Neuronal stem cell (in vitro differentiated cells): ENCODE data around the gene TMEM126B.

Experiments used
- DNase-seq: peaks from one replicate; pipeline ENCODE4 v3.0.0-alpha.2; 2013; ENCODE audit warnings: low spot score
- H2AFZ ChIP-seq: one replicate; pipeline ENCODE4 v1.6.1; 2013; ENCODE audit warnings: mild to moderate bottlenecking, low read length, inconsistent platforms
- H2AK5ac ChIP-seq: 2 replicates; pipeline ENCODE4 v1.6.1; 2013; ENCODE audit warnings: low read depth, mild to moderate bottlenecking, inconsistent platforms, low read length, moderate library complexity, mixed read lengths
- H2BK120ac ChIP-seq: 2 replicates; pipeline ENCODE4 v1.6.1; 2013; ENCODE audit warnings: low read depth, mild to moderate bottlenecking, inconsistent platforms, low read length, moderate library complexity, mixed read lengths
- H2BK12ac ChIP-seq: one replicate; pipeline ENCODE4 v1.6.1; 2013; ENCODE audit warnings: low read length, inconsistent platforms
- H2BK15ac ChIP-seq: 2 replicates; pipeline ENCODE4 v1.6.1; 2013; ENCODE audit warnings: mild to moderate bottlenecking, low read length, inconsistent platforms, mixed read lengths
- H2BK5ac ChIP-seq: one replicate; pipeline ENCODE4 v1.6.1; 2013; ENCODE audit warnings: inconsistent platforms, mild to moderate bottlenecking, low read length, moderate library complexity
- H3K14ac ChIP-seq: one replicate; pipeline ENCODE4 v1.6.1; 2013; ENCODE audit warnings: low read length, inconsistent platforms
- H3K18ac ChIP-seq: 2 replicates; pipeline ENCODE4 v1.6.1; 2013; ENCODE audit warnings: low read length, inconsistent platforms
- H3K23ac ChIP-seq: 2 replicates; pipeline ENCODE4 v1.6.1; 2013; ENCODE audit warnings: low read depth, mild to moderate bottlenecking, mixed read lengths, low read length, inconsistent platforms; ENCODE audit not compliant: poor library complexity
- H3K27ac ChIP-seq: replicated peaks from 3 replicates; pipeline ENCODE4 v1.5.1; 2013; ENCODE audit warnings: low read length, inconsistent platforms
- H3K27me3 ChIP-seq, 3 experiments: 2 replicates each; pipeline ENCODE4 v1.6.1; 2013; ENCODE audit warnings: low read length in 3 of 3, mild to moderate bottlenecking in 2 of 3, inconsistent platforms in 1 of 3, low read depth in 1 of 3, mixed read lengths in 1 of 3, moderate library complexity in 1 of 3; ENCODE audit not compliant: control insufficient read depth in 3 of 3, insufficient read depth in 3 of 3
- H3K36me3 ChIP-seq, 2 donors: replicated peaks in 1 of 2; 2 replicates each; pipeline ENCODE4 v1.6.1; 2013; ENCODE audit warnings: low read length in 2 of 2; ENCODE audit not compliant: control insufficient read depth in 2 of 2, insufficient read depth in 2 of 2
- H3K4ac ChIP-seq: 2 replicates; pipeline ENCODE4 v1.6.1; 2013; ENCODE audit warnings: inconsistent platforms, mild to moderate bottlenecking, low read length, moderate library complexity
- H3K4me1 ChIP-seq, 2 donors: 1 replicate in 1 of 2; 2 replicates in 1 of 2; pipeline ENCODE4 v1.6.1; 2013; ENCODE audit warnings: low read length in 2 of 2, low read depth in 1 of 2; ENCODE audit not compliant: control insufficient read depth in 2 of 2, insufficient read depth in 1 of 2
- H3K4me2 ChIP-seq: one replicate; pipeline ENCODE4 v1.6.1; 2013; ENCODE audit warnings: mild to moderate bottlenecking, low read length, inconsistent platforms; ENCODE audit not compliant: insufficient read depth, poor library complexity, severe bottlenecking
- H3K4me3 ChIP-seq, 2 donors: 2 replicates each; pipeline ENCODE4 v1.5.1; 2013; ENCODE audit warnings: low read length in 2 of 2, mild to moderate bottlenecking in 2 of 2, inconsistent platforms in 1 of 2, moderate library complexity in 1 of 2
- H3K79me1 ChIP-seq: one replicate; pipeline ENCODE4 v1.6.1; 2013; ENCODE audit warnings: low read depth, mild to moderate bottlenecking, inconsistent platforms, low read length, moderate library complexity
- H3K9ac ChIP-seq: one replicate; pipeline ENCODE4 v1.6.1; 2013; ENCODE audit warnings: mild to moderate bottlenecking, low read depth, low read length, inconsistent platforms; ENCODE audit not compliant: poor library complexity
- H3K9me3 ChIP-seq, 2 donors: replicated peaks in 1 of 2; 2 replicates each; pipeline versions ENCODE3 to v1.6.1; 2013; ENCODE audit warnings: low read length in 2 of 2, mild to moderate bottlenecking in 2 of 2, inconsistent platforms in 1 of 2, low read depth in 1 of 2, mixed read lengths in 1 of 2, moderate library complexity in 1 of 2; ENCODE audit not compliant: control insufficient read depth in 2 of 2, insufficient read depth in 1 of 2
- H4K8ac ChIP-seq: one replicate; pipeline ENCODE4 v1.6.1; 2013; ENCODE audit warnings: low read depth, mild to moderate bottlenecking, inconsistent platforms, low read length, moderate library complexity
- H4K91ac ChIP-seq: one replicate; pipeline ENCODE4 v1.6.1; 2013; ENCODE audit warnings: low read length, low read depth, mild to moderate bottlenecking, inconsistent platforms; ENCODE audit not compliant: poor library complexity
- WGBS, 2 donors: extraction: QIAGEN DNeasy Blood & Tissue Kit; methylation state at CpG; one replicate each; pipeline ENCODE4 v1.1.7; 2013; ENCODE audit warnings: missing lambda C conversion rate in 2 of 2, mixed read lengths in 1 of 2; ENCODE audit not compliant: insufficient read length in 2 of 2, insufficient replicate concordance in 1 of 2; ENCODE audit errors: extremely low coverage in 2 of 2; 5-methylcytosine and 5-hydroxymethylcytosine counted together

The TMEM126B gene

DNA sequence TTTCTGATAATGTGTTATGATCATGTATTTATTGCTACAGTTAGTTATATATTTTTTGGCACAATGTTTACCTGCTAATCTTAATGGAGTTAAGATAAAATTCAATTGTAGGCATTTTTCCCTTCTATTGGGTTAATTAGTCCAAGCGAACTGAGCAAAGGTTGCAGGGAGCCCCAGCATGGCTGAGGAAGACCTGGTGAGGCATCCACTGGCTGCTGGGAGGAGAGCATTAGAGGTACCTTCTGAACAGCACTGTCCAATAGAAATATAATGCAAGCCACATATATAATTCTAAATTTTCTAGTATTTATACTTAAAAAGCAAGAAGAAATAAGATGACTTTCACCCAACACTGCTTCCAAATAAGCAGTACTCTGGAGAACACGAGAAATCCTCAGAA lies 18.7 kb downstream of the TMEM126B start:
- Histone ChIP-seq H3K27ac (no peak overlapping the region), H2BK120ac (no peak overlapping the region), H3K27me3 (no peaks in the 10 kb centered on the region), H3K14ac (no peak overlapping the region), H2BK15ac (no peak overlapping the region), H3K4ac (no peak overlapping the region), H2AFZ (peak overlapping the region; percentile 84), H2AK5ac (no peak overlapping the region), H3K4me1 (peaks cover 0 to 2% of the 10 kb centered on the region in 2 donors), H3K79me1 (no peaks in the 10 kb centered on the region), H4K8ac (no peak overlapping the region), H3K4me2 (no peak overlapping the region), H3K36me3 (peaks cover 3 to 16% of the 10 kb centered on the region in 2 donors), H2BK12ac (no peak overlapping the region), H3K18ac (no peak overlapping the region), H2BK5ac (no peak overlapping the region), H3K9ac (no peak overlapping the region), H3K23ac (no peak overlapping the region), H4K91ac (no peak overlapping the region), H3K4me3 (peak overlapping the region; percentile 68 to 98), H3K9me3 (no peaks in the 10 kb centered on the region)
- no CpG with 5 or more reads among the region's 2 CpGs for WGBS, 2 donors
- DNase-seq, result no peak

DNA sequence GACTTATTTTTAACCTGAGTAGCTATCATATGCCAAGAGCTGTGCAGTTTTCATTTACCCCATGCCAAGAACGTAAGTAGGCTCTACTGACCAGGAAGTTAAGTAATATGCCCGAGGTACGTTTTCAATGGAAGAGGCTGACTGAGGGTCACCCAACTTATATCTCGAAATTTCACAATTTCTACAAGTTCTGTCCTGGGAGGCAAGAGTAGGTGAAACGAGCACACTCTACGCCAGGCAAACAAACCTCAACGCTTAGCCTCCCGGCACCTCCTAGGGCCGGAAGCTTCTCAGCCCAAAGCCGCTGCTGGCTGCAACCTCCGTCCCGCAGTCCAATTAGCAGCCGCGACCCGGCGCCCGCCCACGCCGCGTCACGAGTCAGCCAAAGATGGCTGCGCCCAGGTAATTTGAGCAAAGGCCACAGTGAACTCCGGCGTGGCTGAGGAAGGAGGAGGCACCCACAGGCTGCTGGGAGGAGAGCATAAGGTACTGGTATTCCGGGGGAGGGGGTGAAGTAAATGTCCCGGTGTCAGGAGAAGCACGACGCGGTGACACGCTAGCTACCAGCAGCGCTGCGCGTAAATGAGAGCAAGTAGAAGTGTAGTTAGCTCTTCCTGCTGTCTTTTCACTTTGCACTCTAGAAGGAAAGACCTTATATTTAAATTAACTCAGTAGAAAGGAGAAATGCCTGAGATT lies 19.4 kb downstream of the TMEM126B start, which contains the start of gene TMEM126A:
TMEM126A (plus strand) TSS at position 364 of the 696 bp plus-strand sequence. CDS start 2,289 bp downstream, outside the sequence.
- Histone ChIP-seq H3K36me3 (peaks cover 3 to 22% of the 10 kb centered on the region in 2 donors), H2AK5ac (no peak within 1 kb of the TSS), H3K9ac (no peak within 1 kb of the TSS), H2BK12ac (no peak within 1 kb of the TSS), H3K4me3 (peak within 1 kb of the TSS; percentile 68 to 98), H2BK120ac (peak within 1 kb of the TSS; percentile 76), H3K4me2 (peak within 1 kb of the TSS; percentile 65), H3K14ac (no peak within 1 kb of the TSS), H3K18ac (peak within 1 kb of the TSS; percentile 69), H3K79me1 (no peaks in the 10 kb centered on the region), H4K91ac (no peak within 1 kb of the TSS), H3K4me1 (peaks cover 0 to 2% of the 10 kb centered on the region in 2 donors), H3K4ac (no peak within 1 kb of the TSS), H3K9me3 (no peaks in the 10 kb centered on the region), H3K27me3 (no peaks in the 10 kb centered on the region), H2AFZ (peak within 1 kb of the TSS; percentile 84), H3K27ac (peak within 1 kb of the TSS; percentile 65), H4K8ac (no peak within 1 kb of the TSS), H2BK5ac (no peak within 1 kb of the TSS), H3K23ac (peak within 1 kb of the TSS; percentile 17), H2BK15ac (no peak within 1 kb of the TSS)
- no CpG with 5 or more reads among the region's 33 CpGs for WGBS, 2 donors
- DNase-seq, result peak; percentile 78

DNA sequence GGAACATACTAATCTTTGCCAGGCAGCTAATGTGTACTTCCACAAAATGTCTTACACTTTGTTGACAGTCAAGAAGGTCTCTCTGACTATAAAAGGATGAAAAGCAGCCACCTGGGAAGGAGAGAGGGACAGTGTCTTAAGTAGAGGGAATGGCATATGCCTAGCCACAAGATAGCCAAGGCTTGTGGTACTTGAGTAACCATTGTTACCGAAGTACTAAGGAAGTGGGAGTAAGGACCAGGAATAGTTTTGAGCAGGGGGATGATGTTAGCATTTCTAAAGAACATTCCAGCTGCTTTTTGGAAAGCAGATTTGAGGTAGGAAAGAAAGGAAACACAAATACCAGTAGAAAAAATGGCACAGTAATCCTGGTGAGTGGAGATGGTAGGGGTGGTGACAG lies 22.7 kb downstream of the TMEM126B start:
- Histone ChIP-seq H3K79me1 (no peaks in the 10 kb centered on the region), H2BK12ac (no peak overlapping the region), H4K91ac (no peak overlapping the region), H3K27me3 (no peaks in the 10 kb centered on the region), H3K9ac (no peak overlapping the region), H2AFZ (no peak overlapping the region), H3K18ac (no peak overlapping the region), H3K14ac (no peak overlapping the region), H3K4ac (no peak overlapping the region), H4K8ac (no peak overlapping the region), H3K36me3 (peaks cover 5 to 56% of the 10 kb centered on the region in 2 donors), H3K4me3 (no peak overlapping the region), H2BK15ac (no peak overlapping the region), H3K23ac (no peak overlapping the region), H2BK5ac (no peak overlapping the region), H3K4me2 (no peak overlapping the region), H2AK5ac (no peak overlapping the region), H3K4me1 (peaks cover 0 to 2% of the 10 kb centered on the region in 2 donors), H3K9me3 (no peaks in the 10 kb centered on the region), H3K27ac (no peak overlapping the region), H2BK120ac (no peak overlapping the region)
- no peak for DNase-seq
- no CpG with 5 or more reads among the region's 1 CpG for WGBS, 2 donors

DNA sequence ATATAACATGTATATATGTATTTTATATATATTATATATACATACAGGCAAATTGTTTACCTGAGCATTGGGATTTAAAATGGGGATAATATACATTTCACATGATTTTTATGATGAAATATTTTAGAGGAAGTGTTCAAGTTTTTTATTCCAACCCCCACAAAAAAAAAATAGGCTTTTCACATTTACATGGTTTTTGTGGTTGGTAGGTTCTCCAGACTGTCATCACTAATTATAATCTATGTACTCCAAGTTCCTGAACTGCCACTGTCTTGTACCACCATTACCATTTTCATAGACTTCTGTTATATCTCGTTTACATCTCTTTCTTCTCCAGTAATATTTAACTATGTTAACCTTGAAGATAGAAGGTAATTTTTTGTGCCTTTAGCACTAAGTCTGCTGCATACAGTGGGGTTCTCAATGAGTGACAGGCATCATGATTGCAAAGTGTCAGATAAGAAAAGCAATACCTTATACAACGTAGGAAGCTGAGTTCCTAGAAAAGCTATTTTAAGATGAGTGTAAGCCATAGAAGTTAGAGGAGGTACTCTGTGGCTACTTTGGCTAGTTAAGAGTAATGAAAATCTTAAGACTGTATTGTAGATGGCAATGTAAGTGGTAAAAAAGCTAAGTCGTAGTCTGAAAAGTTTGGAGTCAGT lies 24.5 kb downstream of the TMEM126B start:
- no peaks in the 10 kb centered on the region for H3K4me1 ChIP-seq
- no peak overlapping the region for H3K4me3 ChIP-seq
- no peak for DNase-seq
- H3K79me1 ChIP-seq, result no peaks in the 10 kb centered on the region
- no peak overlapping the region for H2AK5ac ChIP-seq
- H2BK12ac ChIP-seq, result no peak overlapping the region
- H3K23ac ChIP-seq, result no peak overlapping the region
- no peak overlapping the region for H3K14ac ChIP-seq
- no peak overlapping the region for H4K91ac ChIP-seq
- no peaks in the 10 kb centered on the region for H3K27me3 ChIP-seq
- H3K36me3 ChIP-seq, result peaks cover 5 to 74% of the 10 kb centered on the region in 2 donors
- no peak overlapping the region for H3K27ac ChIP-seq
- no peak overlapping the region for H2BK120ac ChIP-seq
- no peak overlapping the region for H4K8ac ChIP-seq
- no peak overlapping the region for H3K4ac ChIP-seq
- H3K9ac ChIP-seq, result no peak overlapping the region
- H3K18ac ChIP-seq, result no peak overlapping the region
- whole genome bisulfite sequencing, 2 donors, result no CpG with 5 or more reads among the region's 3 CpGs
- H2AFZ ChIP-seq, result no peak overlapping the region
- H2BK15ac ChIP-seq, result no peak overlapping the region
- H3K4me2 ChIP-seq, result no peak overlapping the region
- no peak overlapping the region for H2BK5ac ChIP-seq
- H3K9me3 ChIP-seq, result no peaks in the 10 kb centered on the region
